ENCODE results near the gene CDK6. TPM values are rescaled to one million over a fixed set of nuclear protein-coding genes. Genes with fewer than 3 reads are reported as not detected.

Gene CDK6
- total RNA-seq, 2 donors from 2014 or later: 278 to 404 TPM

GRCh38 chr7:92790992-92791391 lies 45.4 kb downstream of the CDK6 start:
- DNase-seq (ENCODE audit: low spot score) (no peak), ATAC-seq (no peak)
- H3K9me3 Mint-ChIP-seq: peaks cover 10% of the 10 kb centered on the region
- no peaks in the 10 kb centered on the region for H3K27me3 Mint-ChIP-seq
- H3K4me1 Mint-ChIP-seq (ENCODE audit: low read depth in 2 of 2): peaks cover 49 to 72% of the 10 kb centered on the region in 2 donors
- H3K4me3 Mint-ChIP-seq: no peak overlapping the region
- H3K36me3 Mint-ChIP-seq: peaks cover 52% of the 10 kb centered on the region
- peak overlapping the region in 1 of 2 donors; percentile 17 for H3K27ac Mint-ChIP-seq

- no peaks in the 10 kb centered on the region for H3K27me3 Mint-ChIP-seq
- peaks cover 52 to 70% of the 10 kb centered on the region in 2 donors for H3K4me1 Mint-ChIP-seq (ENCODE audit: low read depth in 2 of 2)
- H3K27ac Mint-ChIP-seq: peak overlapping the region; percentile 12 to 15
- ATAC-seq (no peak), DNase-seq (ENCODE audit: low spot score) (no peak)
- H3K4me3 Mint-ChIP-seq: no peak overlapping the region
- H3K9me3 Mint-ChIP-seq: peaks cover 10% of the 10 kb centered on the region
- peaks cover 55% of the 10 kb centered on the region for H3K36me3 Mint-ChIP-seq
Observed at GRCh38 chr7:92788559-92789183, 47.7 kb downstream of the CDK6 start.

DNA sequence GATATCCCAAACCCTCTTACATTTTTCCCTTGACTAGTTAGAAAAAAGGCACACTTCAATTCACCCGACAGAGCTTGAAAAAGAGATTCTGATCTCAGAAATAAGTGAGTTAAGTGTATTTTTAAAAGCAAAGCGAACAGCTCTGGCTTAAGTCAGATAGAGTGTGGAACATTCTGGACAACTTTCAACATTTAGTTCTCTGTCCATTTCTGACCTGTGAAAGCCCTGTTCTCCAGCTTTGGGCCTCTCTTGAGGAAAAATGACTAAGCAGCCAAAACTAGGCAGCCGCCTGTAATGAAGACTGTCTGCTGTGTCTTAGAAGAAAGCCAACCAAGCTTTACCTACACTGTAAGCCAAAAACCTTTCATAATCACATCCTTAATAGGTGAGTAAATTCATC lies 50.5 kb downstream of the CDK6 start:
- H3K36me3 Mint-ChIP-seq: peaks cover 46% of the 10 kb centered on the region
- H3K27me3 Mint-ChIP-seq: no peaks in the 10 kb centered on the region
- peak overlapping the region; percentile 39 to 70 for H3K27ac Mint-ChIP-seq
- H3K4me1 Mint-ChIP-seq (ENCODE audit: low read depth in 2 of 2): peaks cover 55 to 70% of the 10 kb centered on the region in 2 donors
- no peak for DNase-seq (ENCODE audit: low spot score)
- peaks cover 10% of the 10 kb centered on the region for H3K9me3 Mint-ChIP-seq
- H3K4me3 Mint-ChIP-seq: no peak overlapping the region
- no peak for ATAC-seq

GRCh38 chr7:92784935-92785334 lies 51.4 kb downstream of the CDK6 start:
- no peak for ATAC-seq
- no peak for DNase-seq (ENCODE audit: low spot score)
- Mint-ChIP-seq H3K4me1 (ENCODE audit: low read depth in 2 of 2) (peaks cover 48 to 60% of the 10 kb centered on the region in 2 donors), H3K27ac (peak overlapping the region; percentile 39 to 70), H3K27me3 (no peaks in the 10 kb centered on the region), H3K9me3 (peaks cover 6% of the 10 kb centered on the region), H3K4me3 (no peak overlapping the region), H3K36me3 (peaks cover 36% of the 10 kb centered on the region)

DNA sequence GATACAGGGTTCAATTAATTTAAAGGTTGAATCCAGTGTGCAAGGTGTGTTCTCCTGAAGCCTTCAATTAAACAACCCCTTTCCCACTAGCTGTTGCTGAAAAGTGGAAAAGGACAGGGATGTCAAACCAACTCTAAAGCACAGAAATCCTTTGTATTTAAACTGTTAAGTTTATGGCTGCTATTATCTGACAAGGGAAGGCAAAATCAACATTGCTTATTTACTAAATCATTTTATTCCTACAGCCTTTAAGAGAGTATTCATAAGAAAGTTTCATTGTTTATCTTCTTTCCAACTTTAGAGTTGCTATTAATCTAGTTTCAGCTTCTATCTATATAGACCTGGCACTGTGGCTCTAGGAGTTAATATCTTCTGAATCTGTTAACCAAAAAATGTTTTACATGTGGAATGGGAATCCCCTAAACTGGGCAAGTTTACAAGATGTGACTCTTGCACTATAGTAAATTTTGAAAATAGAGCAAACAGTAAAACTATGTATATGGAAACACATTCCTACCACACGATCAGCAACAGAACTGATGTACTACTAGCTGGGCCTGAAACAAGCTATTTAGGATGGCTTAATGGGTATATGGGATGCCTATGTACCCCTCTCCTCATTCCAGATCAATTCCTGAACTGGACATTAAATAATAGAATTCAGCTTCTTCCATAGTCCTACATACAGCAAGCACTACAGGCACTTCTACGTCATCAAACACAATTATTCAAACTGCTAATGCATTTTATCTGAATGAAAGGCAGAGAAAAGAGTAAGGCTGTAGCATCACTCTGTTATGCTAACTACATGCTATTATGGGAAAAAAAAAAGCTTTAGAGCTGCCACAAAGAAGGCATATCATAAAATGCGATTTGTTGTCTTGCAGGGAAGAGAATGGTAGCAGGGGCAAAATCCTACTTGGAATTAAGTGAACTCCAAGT lies 52.8 kb downstream of the CDK6 start:
- ATAC-seq: peak; percentile 20 to 73
- Mint-ChIP-seq H3K4me3 (peak overlapping the region; percentile 28), H3K27me3 (no peaks in the 10 kb centered on the region), H3K9me3 (peaks cover 2% of the 10 kb centered on the region), H3K4me1 (ENCODE audit: low read depth in 2 of 2) (peaks cover 48 to 56% of the 10 kb centered on the region in 2 donors), H3K36me3 (peaks cover 25% of the 10 kb centered on the region), H3K27ac (peak overlapping the region; percentile 63 to 66)
- no peak for DNase-seq (ENCODE audit: low spot score)

DNA sequence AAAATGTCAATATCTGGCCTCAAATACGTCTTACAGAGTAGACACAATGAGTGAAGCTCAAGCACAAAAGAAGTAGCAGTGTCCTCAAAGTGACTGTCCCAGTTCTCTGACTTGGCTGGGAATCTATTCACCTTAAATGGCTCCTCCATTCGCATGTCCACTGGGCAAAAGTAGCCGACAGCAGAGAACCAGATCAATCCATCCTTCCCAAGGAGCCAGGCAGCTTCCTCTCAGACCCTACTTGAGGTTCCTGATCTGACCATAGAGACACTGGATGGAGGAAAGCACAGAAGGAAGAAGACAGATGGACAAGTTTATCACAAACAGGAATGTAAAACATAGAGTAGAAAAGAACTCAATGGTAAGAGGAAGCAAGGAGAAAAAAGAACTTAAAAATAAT lies 53.5 kb downstream of the CDK6 start:
- no peak for DNase-seq (ENCODE audit: low spot score)
- Mint-ChIP-seq H3K36me3 (peaks cover 21% of the 10 kb centered on the region), H3K4me3 (peak overlapping the region; percentile 28), H3K27ac (peak overlapping the region; percentile 63 to 66), H3K27me3 (no peaks in the 10 kb centered on the region), H3K9me3 (no peaks in the 10 kb centered on the region), H3K4me1 (ENCODE audit: low read depth in 2 of 2) (peaks cover 46 to 57% of the 10 kb centered on the region in 2 donors)
- ATAC-seq: no peak

DNA sequence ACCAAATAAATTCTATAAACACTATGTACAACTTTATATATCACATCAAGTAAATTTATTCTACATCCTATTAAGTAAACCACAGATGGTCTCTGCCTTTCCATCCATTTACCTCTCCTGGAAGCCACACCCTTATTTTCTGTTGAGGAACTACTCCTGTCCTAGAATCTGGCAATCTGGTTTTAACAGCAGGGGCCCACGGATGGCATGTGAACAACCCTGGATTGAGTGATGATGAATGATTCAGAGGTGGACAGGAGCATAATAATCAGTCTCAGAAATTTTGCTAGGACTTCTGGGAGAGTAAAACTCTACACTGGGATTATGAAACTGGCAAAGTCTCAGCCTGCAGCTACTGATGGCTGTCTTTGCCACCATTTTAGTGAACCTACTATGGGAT lies 54.1 kb downstream of the CDK6 start:
- H3K4me1 Mint-ChIP-seq (ENCODE audit: low read depth in 2 of 2): peaks cover 47 to 57% of the 10 kb centered on the region in 2 donors
- ATAC-seq (no peak), DNase-seq (ENCODE audit: low spot score) (no peak)
- H3K9me3 Mint-ChIP-seq: no peaks in the 10 kb centered on the region
- no peaks in the 10 kb centered on the region for H3K27me3 Mint-ChIP-seq
- H3K36me3 Mint-ChIP-seq: peaks cover 21% of the 10 kb centered on the region
- peak overlapping the region; percentile 63 to 66 for H3K27ac Mint-ChIP-seq
- H3K4me3 Mint-ChIP-seq: peak overlapping the region; percentile 42

DNA sequence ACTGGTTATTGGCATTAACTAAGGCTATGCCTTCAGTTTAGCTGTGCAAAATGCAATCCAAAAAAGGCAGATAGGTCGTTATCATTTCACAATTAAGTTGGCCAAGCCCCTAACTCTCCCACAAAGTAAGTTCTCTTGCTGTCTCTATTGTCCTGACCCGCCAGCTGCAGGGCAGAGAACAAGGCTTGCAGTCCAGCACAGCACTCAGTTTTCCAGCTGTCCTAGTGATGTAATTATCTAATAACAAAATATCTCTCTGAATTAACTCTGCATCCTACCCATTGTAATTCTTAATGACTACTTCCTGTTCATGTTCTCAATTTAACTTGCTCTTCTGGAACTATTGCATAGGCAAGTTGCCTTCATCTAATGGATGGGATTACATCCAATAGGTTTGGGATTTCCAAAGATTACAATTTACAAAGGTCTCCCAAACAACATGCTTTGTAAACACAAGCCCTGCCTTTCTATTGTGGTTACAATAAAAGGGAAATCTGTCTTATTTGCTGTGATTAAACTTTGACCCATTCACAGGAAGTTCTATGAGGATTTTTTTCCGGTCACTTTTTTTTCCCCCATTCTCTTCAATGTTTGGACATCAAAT lies 55.2 kb downstream of the CDK6 start:
- peaks cover 29% of the 10 kb centered on the region for H3K36me3 Mint-ChIP-seq

DNA sequence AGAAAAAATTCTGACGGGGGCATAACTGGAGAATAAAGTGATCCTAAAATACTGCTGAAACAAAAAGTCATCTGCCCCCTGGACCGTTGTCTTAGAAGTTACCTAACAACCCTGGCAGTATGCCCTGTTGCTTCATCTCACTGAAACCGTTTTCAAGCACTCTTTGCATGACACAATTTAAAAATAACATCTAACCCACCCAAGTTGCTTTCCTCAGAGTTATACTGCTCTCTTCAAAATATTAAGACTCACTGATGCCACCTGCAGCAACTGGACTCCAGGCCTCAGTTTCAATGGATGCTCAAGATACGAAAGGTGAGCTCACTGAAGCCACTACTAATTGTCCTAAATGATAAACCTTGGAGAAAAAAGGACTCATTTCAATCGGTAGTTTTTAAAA lies 57.4 kb downstream of the CDK6 start:
- DNase-seq (ENCODE audit: low spot score) (no peak), ATAC-seq (no peak)
- Mint-ChIP-seq H3K4me1 (ENCODE audit: low read depth in 2 of 2) (peaks cover 50 to 51% of the 10 kb centered on the region in 2 donors), H3K36me3 (peaks cover 25% of the 10 kb centered on the region), H3K27ac (no peak overlapping the region), H3K9me3 (no peaks in the 10 kb centered on the region), H3K4me3 (no peak overlapping the region), H3K27me3 (no peaks in the 10 kb centered on the region)

More for the DNA sequence above, 55.2 kb downstream of the CDK6 start:
- Mint-ChIP-seq H3K27ac (peak overlapping the region; percentile 3 to 66), H3K27me3 (no peaks in the 10 kb centered on the region), H3K4me1 (ENCODE audit: low read depth in 2 of 2) (peaks cover 54 to 63% of the 10 kb centered on the region in 2 donors), H3K9me3 (no peaks in the 10 kb centered on the region), H3K4me3 (no peak overlapping the region)
- no peak for DNase-seq (ENCODE audit: low spot score)
- no peak for ATAC-seq

- peaks cover 30% of the 10 kb centered on the region for H3K36me3 Mint-ChIP-seq
- H3K4me1 Mint-ChIP-seq (ENCODE audit: low read depth in 2 of 2): peaks cover 46 to 47% of the 10 kb centered on the region in 2 donors
- H3K27me3 Mint-ChIP-seq: no peaks in the 10 kb centered on the region
- DNase-seq (ENCODE audit: low spot score) (no peak), ATAC-seq (no peak)
- H3K4me3 Mint-ChIP-seq: no peak overlapping the region
- no peaks in the 10 kb centered on the region for H3K9me3 Mint-ChIP-seq
- H3K27ac Mint-ChIP-seq: no peak overlapping the region
Observed at GRCh38 chr7:92777993-92778392, 58.4 kb downstream of the CDK6 start.

DNA sequence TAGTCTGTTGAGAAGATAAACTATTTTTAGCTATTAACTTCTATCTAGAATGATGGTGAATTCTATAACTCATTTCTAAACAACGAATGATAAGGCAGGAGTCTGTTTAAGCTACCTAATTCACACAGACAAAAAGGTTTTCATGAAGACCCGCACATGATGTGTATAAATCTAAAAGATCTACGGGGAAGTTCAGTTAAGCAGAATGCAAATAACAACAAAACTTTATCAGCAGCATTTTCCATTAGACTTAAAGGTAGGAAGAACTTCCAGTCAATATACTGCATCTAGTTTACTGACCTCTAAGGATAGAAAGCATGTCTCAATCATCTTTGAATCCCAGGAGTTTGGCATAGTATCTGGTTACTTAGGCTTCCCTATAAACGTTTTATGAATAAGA lies 62.6 kb downstream of the CDK6 start:
- Mint-ChIP-seq H3K9me3 (no peaks in the 10 kb centered on the region), H3K36me3 (peaks cover 37% of the 10 kb centered on the region), H3K4me3 (no peak overlapping the region), H3K27me3 (no peaks in the 10 kb centered on the region), H3K27ac (peak overlapping the region in 1 of 2 donors; percentile 13), H3K4me1 (ENCODE audit: low read depth in 2 of 2) (peaks cover 41 to 43% of the 10 kb centered on the region in 2 donors)
- no peak for ATAC-seq
- no peak for DNase-seq (ENCODE audit: low spot score)

DNA sequence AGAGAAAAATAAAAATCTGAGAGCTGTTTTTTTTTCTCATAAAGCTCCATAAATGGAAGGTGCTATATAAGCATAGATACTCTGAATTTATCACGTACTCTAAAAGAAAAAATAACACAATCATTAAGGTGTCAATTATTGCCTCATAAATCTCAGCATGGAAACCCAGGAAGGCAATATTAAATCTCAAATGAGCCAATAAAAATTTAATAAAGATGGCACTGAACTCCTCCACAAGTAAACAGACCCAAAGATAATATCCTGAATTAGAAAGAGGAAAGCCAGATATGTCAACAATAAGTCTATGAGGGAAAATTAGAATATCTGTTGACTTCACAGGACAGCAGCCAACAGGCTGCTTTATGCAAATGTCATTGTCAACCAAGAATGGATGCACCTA lies 66.5 kb downstream of the CDK6 start:
- peaks cover 59 to 64% of the 10 kb centered on the region in 2 donors for H3K4me1 Mint-ChIP-seq (ENCODE audit: low read depth in 2 of 2)
- no peaks in the 10 kb centered on the region for H3K9me3 Mint-ChIP-seq
- DNase-seq (ENCODE audit: low spot score): no peak
- peak overlapping the region; percentile 33 for H3K4me3 Mint-ChIP-seq
- H3K27ac Mint-ChIP-seq: peak overlapping the region; percentile 85 to 93
- ATAC-seq: no peak
- peaks cover 49% of the 10 kb centered on the region for H3K36me3 Mint-ChIP-seq
- no peaks in the 10 kb centered on the region for H3K27me3 Mint-ChIP-seq

DNA sequence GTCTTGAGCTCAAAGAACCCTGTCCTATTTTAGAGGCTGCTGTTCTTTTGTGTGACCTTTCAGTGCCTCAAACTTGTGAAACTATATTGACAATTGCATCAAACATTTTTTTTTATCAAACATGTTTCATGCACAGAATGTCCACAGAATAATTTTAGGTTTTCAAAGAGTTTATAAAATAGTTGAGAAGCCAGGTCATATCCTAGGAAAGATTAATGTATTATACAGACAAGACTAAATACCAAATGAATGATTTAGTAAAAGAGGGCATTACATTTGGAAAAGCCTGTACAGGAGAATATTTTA lies 67.0 kb downstream of the CDK6 start:
- Mint-ChIP-seq H3K27ac (peak overlapping the region; percentile 85 to 93), H3K36me3 (peaks cover 49% of the 10 kb centered on the region), H3K4me3 (peak overlapping the region; percentile 33), H3K4me1 (ENCODE audit: low read depth in 2 of 2) (peaks cover 57 to 64% of the 10 kb centered on the region in 2 donors), H3K9me3 (no peaks in the 10 kb centered on the region), H3K27me3 (no peaks in the 10 kb centered on the region)
- no peak for ATAC-seq
- no peak for DNase-seq (ENCODE audit: low spot score)

Measured in natural killer cell treated with Interleukin-12 subunit alpha and Interleukin-12 subunit beta and Interleukin-15 and Interleukin-18, amount 100 ng/mL, for 72 hours (primary cell).